Measurements from ENCODE around the gene NRIP3.

The NRIP3 gene

DNA sequence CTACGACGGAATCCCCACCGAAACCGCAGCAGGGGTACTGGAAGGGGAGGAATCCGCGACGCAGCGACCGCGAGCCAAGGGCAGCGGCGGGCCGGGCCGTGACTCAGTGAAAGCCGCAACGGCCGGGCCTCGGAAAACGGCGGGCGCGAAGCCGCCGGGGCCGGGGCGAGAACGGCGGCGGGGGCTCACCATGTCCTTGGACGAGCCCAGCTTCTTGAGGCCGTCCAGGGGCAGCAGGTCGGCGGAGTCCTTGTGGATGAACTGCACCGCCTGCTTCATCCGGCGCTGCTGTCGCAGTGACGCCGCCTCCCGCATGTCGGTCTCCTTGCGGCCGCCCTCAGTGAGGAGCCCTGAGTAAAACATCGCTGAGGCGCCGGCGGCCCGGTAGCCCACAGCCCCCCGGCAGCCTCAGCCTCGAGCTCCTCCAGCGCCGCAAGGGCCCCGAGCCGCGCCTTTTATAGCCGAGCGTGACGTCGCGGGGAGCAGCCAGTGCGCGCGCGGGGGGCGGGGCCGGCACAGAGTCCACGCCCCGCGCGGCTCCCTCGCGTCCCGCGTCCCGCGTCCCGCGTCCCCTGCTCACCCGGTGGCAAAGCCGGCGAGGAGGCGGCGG is at the start of gene NRIP3:
NRIP3 (minus strand) TSS at position 429 of the 610 bp plus-strand sequence; CDS start at position 363, 66 bp downstream.
- DNase-seq: peak; percentile 82

DNA sequence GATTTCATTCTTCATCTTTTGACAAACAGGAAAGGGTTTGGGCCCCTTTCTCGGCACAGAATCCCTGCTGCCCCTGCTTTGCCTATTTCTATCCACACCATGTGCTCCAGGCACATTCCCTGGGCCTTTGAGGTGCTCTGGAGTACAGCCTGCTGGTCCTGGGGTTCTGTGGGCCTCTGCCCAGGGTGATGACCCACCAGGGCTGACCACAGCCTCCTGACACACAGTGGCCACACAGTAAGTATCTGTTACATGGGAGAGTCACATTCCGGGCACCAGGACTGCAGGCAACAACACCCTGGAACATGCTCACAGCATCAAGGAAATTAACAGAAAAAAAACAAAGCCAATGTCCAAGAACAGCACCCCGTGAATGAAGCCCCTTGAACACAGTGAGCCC is 48.5 kb upstream of the NRIP3 start:
- no peak for DNase-seq

DNA sequence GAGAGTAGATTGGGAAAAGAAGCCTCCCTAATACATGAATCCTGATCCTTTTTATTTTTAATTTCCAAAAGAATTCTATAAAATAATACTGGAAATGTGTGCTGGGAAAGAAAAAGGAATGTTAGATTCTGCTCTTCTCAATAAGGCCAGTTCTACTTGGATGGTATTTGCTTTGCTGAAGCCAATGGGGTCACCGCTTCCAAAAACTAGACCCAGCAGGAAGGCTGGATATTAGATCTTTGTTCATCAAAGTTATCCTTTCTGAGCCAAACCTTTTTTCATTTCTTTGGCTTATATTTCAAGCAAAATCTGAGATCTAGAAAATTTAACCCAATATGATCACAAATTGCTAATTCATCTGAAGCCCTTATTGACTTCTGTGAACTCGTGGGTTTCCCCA is 46.2 kb upstream of the NRIP3 start:
- DNase-seq: no peak

DNA sequence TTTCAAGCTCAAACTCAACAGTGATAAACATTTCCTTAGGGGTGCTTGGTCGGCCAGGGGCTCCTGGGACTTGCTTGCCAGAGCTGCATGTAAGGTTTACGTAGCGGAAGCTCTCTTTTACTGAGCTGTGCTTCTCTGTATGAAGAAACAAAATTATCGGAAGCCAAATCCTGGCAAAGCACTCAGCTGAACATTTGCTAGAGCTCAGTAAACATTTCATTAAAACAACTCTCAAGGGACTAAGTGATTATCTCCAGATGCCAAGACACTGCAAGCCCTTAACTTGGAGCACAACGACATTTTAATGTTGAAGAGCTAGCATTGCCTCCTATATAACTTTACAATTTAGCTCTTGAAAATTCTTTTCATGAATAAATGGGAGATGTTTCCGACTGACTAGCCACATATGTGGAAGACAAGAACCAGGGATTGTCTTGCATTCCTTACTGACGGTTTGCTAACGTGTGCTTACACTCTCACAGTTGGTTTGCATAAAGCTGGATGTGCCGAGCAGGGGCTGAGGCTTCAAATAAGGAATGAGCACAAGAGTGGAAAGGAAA is 44.2 kb upstream of the NRIP3 start:
- DNase-seq: peak; percentile 64

DNA sequence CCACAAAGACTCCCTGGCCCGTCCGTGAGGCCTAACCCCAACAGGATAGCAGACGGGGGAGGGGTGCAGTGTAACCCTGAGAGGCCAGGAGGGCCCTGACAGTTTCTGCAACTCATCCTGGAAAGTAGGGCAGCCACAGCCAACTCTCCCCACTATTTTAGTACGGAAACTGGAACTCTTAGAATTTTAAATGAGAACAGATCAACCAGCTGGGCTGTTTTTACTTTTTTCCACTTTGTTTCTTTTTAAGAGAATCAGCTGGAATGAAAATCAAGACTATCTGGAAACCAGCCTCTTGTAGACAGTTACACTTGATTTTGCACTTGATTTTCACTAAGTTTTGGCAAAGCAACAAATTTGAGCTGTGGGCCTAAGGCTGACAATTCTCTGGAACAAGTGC is 42.7 kb upstream of the NRIP3 start:
- no peak for DNase-seq

DNA sequence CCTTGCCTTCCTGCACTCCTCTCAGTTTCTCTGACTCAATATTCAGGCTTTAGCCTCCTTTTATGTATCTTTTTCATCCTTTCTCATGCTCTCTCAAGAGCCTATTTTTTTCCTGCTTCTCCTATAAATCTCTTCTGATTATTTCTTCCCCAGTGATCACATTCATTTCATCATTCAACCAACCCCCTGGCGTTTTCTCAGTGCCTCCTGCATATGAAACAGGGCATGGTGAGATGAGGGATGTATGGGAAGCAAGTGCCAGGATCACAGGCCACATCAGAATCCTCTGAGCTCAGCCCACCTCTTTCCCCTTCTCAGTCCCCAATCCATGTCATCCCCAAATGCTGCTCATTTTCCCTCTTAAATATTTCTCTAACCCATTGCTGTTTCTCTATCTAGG is 38.7 kb upstream of the NRIP3 start:
- DNase-seq: no peak

DNA sequence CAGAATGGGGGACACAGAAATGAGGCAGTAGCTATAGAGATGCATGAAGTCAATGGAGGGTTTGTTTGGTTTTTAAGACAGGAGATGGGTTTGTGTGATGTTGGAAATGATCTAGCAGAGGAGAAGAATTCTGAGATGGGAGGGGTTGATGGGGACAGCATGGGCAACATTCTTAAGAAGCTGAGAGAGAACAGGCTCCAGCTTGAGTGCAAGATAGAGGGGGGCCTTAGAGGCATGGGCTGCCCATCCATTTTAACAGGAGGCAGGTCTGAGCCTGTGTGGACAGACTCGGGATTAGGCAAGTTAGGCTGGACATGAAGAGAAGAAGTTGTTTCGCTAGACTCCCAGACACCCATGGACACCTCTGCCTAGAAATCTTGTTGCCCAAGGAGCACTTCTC is 37.9 kb upstream of the NRIP3 start:
- DNase-seq: no peak

DNA sequence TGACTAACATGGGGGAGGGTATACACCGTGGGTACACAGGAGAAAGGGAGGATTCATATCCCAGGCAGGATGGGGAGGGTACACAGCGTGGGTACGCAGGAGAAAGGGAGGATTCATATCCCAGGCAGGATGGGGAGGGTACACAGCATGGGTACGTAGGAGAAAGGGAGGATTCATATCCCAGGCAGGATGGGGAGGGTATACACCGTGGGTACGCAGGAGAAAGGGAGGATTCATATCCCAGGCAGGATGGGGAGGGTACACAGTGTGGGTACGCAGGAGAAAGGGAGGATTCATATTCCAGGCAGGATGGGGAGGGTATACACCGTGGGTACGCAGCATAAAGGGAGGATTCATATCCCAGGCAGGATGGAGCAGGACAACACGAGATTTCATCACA is 36.6 kb upstream of the NRIP3 start:
- DNase-seq: no peak

DNA sequence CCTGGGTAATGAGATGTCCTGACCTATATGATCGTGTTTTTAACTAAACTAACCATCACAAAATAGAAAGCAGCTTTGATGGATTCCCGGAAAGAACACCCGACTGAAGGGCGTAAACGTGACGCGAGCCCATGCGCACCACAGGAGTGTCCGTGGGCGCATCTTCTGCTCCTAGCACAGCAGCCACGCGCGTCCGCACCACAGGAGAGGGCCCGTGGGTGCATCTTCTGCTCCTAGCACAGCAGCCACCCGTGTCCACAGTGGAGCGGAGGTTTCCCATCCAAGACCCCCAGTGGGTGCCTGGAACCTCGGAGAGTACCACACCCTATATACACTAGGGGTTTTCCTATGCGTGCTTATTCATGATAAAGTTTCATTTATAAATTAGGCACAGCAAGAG is 36.1 kb upstream of the NRIP3 start:
- no peak for DNase-seq

DNA sequence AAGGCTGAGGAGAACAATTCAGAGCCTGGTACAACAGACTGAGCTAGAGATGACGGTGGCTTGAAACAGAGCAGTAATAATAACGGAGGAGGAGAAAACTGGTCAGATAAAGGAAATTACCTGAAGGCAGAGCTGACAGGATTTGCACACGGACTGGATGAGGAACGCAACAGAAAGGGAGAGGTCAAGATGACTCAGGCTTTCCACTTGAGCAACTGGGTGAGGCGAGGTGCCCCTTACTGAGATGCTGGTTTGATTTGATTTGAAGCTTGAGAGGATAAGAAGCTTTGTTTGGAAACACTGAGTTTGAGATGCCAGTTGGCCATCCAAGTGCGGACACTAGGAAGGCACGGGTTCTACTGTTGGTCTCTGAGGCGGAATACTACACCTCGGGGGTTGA is 35.4 kb upstream of the NRIP3 start:
- DNase-seq: peak; percentile 16

DNA sequence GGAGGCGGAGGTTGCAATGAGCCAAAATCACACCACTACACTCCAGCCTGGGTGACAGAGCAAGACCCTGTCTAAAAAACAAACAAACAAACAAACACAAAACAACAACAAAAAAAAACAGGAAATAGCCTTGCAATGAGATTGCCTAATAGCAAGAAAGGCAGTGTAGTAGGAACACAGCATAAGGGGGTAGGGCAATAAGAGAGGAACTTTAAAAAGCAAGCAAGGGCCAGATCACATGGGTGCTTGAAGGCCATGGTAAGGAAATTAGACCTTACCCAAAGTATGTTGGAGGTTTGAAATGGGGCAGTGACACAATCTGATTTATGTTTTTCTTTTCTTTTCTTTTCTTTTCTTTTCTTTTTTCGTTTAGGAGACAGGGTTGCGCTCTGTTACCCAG is 34.7 kb upstream of the NRIP3 start:
- peak; percentile 9 for DNase-seq

DNA sequence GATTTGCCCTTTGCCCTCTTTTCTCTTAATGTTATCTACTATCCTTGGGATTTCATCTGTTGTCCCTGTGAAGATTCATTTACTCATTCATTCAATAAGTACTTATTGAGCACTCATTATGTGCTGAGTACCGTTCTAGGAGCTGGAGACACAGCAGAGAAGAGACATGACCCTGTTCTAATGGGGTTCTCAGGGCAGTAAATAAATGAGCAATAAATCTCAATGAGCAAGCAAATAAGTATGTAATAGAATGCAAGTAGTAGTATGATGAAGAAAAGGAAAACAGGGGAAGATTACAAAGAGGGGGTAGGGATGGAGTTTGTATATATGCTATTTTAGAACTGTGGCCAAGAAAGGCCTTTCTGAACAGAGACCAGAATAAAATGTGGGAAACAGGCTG is 34.2 kb upstream of the NRIP3 start:
- no peak for DNase-seq

DNA sequence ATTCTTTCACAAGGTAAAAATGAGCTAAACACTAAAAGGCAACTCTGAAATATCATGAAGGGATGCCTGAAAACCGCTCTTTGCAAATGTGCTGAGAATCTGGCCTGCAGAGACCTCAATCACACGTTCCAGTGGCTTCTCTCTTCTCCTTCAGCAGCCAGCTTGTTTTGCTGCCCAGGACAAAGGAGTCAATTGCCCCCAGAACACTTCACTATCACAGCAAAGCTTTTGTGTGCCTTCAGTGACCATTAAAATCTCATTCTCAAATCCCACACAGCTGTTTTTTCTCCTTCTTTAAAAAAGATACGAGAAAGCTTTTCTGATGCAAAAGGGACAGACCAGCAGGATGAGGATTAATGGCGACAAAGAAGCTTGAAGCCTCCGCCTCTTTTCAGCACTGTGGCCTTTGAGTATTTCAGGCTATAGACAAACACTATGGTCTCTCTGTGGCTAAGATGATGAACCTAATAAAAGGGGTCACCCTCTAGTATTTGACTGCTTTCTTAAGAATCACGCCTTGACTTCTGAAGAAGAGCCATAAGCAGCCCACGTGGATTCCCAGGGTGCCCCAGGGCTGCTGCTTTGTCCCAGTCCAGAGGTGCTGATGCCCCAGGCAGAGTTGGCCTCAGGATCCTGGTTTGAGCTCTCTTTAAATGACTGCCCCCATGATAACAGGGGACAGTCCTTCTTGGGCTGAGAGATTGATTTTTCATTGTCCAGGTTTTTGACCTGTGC is 33.4 kb upstream of the NRIP3 start:
- DNase-seq: peak; percentile 10

DNA sequence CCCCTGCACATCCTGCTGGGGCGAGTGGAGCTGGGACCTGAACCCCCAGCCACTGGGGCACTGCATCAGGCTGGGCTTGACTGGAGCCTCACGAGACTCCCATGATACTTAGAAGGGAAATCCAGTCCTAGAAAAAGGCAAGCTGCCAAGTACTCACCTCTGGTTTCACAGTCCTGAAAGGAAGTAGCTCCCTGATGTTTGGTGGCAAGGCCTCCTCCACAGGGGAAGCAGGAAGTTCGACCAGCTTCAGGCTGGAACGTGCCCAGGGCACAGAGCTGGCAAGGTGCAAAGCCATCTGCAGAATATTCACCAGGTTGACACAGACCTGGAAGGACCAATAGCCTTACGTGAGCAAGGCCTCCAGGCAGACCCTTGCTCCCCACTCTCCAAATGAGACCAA is 26.8 kb upstream of the NRIP3 start:
- DNase-seq: no peak

DNA sequence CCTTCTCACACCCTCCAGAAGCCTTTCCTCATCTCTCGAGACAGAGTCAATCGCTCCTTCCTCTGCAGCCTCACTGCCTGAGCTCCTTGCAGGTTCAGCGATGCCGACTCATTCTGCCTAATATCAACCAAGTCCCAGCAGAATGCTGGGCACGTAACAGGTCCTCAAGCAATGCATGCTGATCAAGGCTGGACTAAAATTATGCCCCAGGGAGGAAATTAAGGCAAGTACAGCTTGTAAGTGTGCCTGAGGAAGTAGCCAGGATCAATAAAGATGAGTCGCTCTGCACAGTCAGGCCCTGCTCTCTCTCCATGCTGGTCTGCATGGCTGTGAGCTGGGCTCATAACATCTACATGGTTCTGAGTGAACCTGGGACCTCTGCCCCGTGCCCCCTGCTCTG is 25.6 kb upstream of the NRIP3 start:
- no peak for DNase-seq

DNA sequence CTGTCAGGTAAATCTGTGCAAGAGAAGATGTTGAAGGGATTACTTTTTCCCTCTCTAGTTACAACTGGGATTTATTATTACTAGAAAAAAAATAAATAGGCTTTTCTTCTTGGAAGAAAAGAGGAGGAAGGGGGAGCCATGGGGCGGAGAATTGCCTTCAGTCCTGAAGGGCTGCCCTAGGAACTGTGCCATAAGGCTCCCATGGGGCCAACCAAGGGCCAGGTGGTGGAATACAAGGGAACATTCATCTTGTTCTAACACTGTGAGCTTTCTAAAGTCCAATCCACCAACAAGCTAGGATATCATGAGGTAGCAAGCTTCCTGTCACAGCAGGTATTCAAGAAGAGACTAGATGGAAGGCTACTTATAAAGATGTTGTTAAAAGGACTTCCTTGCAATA is 24.8 kb upstream of the NRIP3 start:
- DNase-seq: peak; percentile 32

DNA sequence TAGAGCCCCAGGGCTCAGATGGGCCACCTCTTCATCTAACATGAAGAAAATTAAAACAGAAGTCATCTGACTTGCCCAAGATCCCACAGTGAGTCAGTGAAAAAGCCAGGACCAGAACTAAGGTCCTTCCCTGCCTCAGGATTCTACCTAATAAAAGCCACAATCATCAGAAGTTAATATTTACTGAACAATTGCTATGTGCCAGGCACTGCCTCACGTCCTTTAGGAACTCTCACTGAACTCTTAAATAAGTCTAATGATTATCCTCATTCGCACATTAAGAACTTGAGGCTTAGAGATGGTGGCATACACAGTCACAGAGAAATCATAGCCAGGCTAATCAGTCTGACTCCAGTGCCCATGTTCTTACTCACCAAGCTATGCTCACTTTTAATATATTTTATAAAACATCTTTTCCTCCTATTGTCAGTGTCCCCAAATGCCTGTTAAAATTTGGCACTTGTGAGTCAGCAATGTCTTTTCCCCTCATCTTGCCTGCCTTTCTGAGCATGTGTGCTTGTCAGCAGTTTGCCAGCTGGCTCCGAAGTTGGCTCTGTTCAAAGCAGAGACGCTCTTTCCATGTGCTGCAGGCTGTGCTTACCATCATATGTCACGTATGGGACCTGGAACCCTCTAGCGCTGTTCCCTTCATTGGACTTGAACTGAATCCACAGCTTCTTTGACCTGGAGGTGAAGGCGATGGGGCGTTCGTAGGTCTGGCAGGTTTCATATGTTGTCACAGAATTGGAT is 21.5 kb upstream of the NRIP3 start:
- DNase-seq: peak; percentile 45

DNA sequence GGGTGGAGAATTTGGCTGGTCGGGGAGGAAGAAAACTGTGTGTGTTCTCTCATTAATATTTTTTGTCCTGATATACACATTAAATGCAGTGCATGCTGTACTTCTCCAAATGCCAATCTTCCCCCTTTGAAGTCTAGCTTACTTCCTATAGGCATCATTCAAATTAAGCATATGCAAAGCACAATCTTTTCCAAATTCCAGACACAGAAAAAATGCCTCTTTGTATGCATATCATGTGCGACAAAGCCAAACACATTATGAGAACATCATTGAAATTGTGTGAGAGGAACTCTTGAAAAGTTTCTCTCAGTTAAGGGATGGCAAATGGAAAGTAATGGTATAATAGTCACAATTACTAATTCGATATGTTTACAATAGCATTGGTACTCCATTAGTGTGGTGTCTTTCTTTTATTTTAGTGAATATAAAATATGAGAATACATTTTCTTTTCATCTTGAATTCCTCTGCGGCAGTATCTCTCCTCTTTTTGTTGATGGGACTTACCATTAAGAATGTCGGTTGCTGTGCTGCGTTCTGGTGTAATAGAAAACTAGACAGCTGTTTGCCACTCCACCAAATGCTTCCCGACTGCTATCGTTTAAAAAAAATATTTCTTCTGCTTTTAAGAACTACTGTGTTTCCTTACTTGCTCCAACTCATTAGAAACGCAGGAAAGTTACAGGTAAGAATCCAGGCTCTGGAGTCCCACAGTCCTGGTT is 19.3 kb upstream of the NRIP3 start:
- no peak for DNase-seq

DNA sequence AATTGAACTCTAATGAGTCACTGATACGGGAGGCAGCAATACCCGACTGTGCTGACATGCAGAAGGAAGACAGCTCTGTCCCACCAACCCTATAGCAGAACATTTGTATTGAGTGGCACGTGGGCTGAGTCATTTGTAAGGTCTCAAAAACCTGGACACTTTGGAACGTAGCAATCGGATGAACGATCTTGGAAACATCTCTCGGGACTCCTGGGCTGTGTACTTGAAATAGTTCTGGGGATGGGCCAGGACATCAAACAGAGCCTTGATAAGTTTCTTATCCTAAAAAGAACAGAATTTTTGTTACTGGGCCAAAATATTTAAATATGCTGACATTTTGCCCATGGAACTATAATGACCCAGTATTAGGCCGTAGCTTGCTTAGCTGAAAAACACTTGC is 17.1 kb upstream of the NRIP3 start:
- DNase-seq: no peak

DNA sequence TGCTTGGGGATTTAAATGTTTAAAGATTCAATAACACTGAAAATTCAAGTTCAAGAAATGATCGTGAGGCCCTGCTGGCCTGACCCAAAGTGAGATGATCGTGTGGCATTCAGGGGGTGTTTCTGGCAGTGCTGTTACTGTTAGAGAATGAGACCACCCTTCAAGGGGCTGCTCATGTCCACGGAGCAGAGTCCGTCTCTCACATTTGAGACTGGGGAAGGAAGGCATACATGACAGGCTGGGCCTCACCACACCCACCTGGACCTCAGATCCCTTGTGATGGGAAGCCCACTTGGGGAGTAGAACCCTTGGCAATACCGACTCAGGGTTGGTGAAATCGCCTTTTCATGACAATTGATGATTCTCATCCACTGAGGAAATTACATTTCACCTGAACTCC is 16.1 kb upstream of the NRIP3 start:
- DNase-seq: no peak

DNA sequence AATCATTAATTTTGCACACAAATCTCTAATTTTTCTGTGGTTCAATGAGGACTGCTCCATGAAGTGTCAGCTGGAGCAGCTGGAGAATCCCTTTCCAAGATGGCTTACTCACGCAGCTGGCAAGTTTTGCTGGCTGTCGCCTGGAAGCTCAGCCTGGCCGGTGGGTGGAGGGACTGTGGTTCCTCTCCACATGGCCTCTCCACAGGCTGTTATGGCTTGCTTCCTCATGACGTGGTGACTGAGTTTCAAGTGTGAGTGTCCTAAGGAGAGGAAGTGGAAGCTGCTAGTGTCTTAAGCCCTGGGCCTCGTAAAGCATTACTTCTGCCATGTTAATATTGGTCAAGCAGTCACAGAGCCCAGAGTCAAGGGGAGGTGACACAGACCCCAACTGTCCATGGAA is 14.0 kb upstream of the NRIP3 start:
- no peak for DNase-seq

DNA sequence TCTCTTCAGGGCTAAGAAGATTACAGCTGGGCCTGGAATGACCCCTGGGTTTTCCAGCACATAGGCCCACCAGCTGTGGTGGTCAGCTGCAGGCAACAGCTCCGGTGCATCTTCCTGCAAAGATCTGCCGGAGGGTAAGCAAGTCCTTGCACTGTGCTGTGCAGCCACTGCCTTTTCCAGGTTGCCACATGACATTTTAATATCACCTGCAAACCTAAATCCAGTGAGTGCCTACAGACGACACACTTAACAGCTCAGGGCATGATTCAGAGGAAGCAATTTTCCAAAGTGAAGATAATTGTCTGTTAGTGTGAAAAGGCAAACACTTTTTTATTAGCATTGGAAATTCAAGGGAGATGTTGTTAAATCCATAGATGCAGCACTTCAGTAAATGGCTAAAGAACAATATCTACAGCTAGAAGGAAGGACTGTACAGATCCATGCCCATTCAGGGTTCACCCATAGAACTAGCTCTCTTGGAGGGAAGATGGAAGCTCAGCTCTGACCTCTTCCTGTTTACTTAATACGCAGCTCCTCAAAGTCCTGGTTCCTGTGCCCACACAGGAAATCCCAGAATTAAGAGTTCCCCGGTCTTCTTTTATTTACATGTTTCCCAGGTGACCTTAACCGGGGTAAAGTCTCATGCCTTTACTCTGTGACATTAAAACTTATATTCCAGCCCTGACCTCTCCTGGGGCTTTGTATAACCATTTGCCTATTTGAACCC is 13.3 kb upstream of the NRIP3 start:
- DNase-seq: no peak

DNA sequence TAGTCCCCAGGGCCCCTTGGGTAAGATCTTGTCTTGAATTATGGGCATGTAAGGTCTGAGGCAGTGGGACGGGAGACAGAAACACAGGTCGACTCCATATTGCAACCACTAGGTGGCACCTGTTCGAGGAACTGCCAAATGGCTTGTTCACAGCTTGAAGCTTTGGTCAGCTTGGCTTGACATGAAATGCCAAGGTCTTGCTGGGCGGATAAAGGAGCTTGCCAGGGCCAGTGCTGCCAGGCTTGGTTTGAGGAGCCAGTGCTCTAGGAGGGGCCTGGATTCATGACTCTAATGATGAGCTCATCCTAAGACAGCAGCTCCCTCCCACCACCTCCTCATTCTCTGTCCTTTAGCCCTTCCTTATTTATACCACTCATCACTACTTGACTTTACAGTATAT is 11.9 kb upstream of the NRIP3 start:
- peak; percentile 71 for DNase-seq

All from right forelimb (tissue), 1 donor.